Glutamatergic neuron (in vitro differentiated cells): ENCODE measurements around the gene TNS1. TPM values are rescaled to one million over a fixed set of nuclear protein-coding genes. Genes with fewer than 3 reads are reported as not detected.

Experiments used
- DNase-seq: peaks from one replicate; pipeline ENCODE4 v3.0.0; 2022
- H3K27ac Mint-ChIP-seq: one replicate; pipeline ENCODE4 v1.8.0; 2020; ENCODE audit warnings: mild to moderate bottlenecking, mixed read lengths, inconsistent platforms; ENCODE audit not compliant: unreplicated experiment
- H3K27me3 Mint-ChIP-seq: one replicate; pipeline ENCODE4 v1.8.0; 2020; ENCODE audit warnings: mild to moderate bottlenecking, moderate library complexity, mixed read lengths, inconsistent platforms; ENCODE audit not compliant: unreplicated experiment
- H3K36me3 Mint-ChIP-seq: one replicate; pipeline ENCODE4 v1.8.0; 2020; ENCODE audit warnings: mild to moderate bottlenecking, mixed read lengths, inconsistent platforms; ENCODE audit not compliant: unreplicated experiment
- H3K4me1 Mint-ChIP-seq: one replicate; pipeline ENCODE4 v1.8.0; 2020; ENCODE audit warnings: mild to moderate bottlenecking, low read depth, mixed read lengths, inconsistent platforms; ENCODE audit not compliant: unreplicated experiment
- H3K4me3 Mint-ChIP-seq: one replicate; pipeline ENCODE4 v1.8.0; 2020; ENCODE audit warnings: mild to moderate bottlenecking, mixed read lengths, inconsistent platforms; ENCODE audit not compliant: unreplicated experiment
- H3K9me3 Mint-ChIP-seq: one replicate; pipeline ENCODE4 v1.8.0; 2020; ENCODE audit warnings: mild to moderate bottlenecking, moderate library complexity, mixed read lengths, inconsistent platforms; ENCODE audit not compliant: unreplicated experiment
- total RNA-seq: library from RNA; stranded (reverse); fragmentation: NEBNext Ultra II Directional; extraction: Animal tissue kit (Norgen Biotek cat#: 25700); gene quantifications from one replicate; pipeline ENCODE4 v1.2.1, GENCODE V29; 2021; ENCODE audit not compliant: unreplicated experiment
- TF ChIP-seq, protein P1 (sequence below): fragments of 200-600 bp; sonication (generic); IDR thresholded peaks from one replicate; pipeline ENCODE4 v1.5.0; 2021; ENCODE audit not compliant: partially characterized antibody, unreplicated experiment

Gene TNS1
- total RNA-seq, 1 donor from 2014 or later, result 3.2 TPM

DNA sequence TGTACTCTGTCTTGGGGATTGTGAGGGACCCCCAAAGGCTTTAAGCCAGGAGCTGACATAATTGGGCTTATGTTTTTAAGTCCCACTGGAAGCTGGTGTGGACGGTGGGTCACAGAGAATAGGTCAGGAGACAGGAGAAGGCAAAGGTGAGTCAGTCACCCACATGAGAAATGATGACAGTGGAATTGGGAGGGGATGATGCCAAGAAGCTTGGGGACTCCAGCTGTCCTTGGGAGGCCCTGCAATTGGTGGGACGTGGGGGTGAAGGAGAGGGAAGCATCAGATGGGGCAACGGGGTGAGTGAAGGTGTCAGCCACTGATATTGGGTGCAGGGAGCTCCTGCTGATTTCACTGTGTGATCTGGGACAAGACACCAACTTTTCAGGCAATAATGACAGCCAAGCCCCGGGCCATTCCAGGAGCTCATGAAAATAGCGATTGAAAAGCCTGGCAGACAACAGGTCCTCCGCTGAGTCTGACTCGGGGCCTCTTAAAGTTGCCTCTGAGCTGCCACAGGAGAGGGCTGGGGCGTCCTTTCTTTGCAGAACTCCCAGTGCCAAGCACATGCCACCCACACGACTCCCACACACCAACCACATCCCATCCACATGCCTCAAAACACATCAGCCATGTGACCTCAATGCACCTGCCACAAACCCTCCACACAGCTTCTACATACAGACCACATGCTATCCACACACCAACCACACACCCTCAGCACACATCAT, 13.4 kb downstream of the TNS1 start:
- no peaks in the 10 kb centered on the region for H3K36me3 Mint-ChIP-seq
- no peak overlapping the region for H3K27ac Mint-ChIP-seq
- TF ChIP-seq, protein P1, sequence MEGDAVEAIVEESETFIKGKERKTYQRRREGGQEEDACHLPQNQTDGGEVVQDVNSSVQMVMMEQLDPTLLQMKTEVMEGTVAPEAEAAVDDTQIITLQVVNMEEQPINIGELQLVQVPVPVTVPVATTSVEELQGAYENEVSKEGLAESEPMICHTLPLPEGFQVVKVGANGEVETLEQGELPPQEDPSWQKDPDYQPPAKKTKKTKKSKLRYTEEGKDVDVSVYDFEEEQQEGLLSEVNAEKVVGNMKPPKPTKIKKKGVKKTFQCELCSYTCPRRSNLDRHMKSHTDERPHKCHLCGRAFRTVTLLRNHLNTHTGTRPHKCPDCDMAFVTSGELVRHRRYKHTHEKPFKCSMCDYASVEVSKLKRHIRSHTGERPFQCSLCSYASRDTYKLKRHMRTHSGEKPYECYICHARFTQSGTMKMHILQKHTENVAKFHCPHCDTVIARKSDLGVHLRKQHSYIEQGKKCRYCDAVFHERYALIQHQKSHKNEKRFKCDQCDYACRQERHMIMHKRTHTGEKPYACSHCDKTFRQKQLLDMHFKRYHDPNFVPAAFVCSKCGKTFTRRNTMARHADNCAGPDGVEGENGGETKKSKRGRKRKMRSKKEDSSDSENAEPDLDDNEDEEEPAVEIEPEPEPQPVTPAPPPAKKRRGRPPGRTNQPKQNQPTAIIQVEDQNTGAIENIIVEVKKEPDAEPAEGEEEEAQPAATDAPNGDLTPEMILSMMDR, result no peak
- H3K4me1 Mint-ChIP-seq, result no peaks in the 10 kb centered on the region
- no peaks in the 10 kb centered on the region for H3K27me3 Mint-ChIP-seq
- H3K4me3 Mint-ChIP-seq, result no peak overlapping the region
- peaks cover 5% of the 10 kb centered on the region for H3K9me3 Mint-ChIP-seq
- DNase-seq, result peak; percentile 8

DNA sequence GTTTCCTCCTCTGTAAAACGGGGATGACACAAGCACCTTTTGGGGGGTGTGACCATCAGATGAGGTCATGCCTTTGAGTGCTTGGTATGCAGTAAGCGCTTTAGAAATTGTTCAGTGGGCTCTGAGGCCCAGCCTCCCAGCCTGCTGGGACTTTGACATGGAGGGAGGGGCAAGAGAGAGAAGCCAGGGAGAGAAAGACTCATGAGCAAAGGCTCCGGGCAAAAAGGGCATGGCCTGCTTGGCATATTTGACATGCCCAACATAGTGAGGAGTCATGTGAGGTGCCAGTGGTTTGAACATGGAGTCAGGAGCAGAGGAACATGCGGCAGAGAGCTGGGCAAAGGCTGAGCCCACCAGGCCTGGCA, 14.0 kb downstream of the TNS1 start:
- Mint-ChIP-seq H3K36me3 (no peaks in the 10 kb centered on the region), H3K27ac (no peak overlapping the region), H3K4me1 (no peaks in the 10 kb centered on the region), H3K9me3 (peaks cover 5% of the 10 kb centered on the region), H3K4me3 (no peak overlapping the region), H3K27me3 (no peaks in the 10 kb centered on the region)
- peak; percentile 3 for DNase-seq
- TF ChIP-seq, protein P1, result peak; percentile 67

DNA sequence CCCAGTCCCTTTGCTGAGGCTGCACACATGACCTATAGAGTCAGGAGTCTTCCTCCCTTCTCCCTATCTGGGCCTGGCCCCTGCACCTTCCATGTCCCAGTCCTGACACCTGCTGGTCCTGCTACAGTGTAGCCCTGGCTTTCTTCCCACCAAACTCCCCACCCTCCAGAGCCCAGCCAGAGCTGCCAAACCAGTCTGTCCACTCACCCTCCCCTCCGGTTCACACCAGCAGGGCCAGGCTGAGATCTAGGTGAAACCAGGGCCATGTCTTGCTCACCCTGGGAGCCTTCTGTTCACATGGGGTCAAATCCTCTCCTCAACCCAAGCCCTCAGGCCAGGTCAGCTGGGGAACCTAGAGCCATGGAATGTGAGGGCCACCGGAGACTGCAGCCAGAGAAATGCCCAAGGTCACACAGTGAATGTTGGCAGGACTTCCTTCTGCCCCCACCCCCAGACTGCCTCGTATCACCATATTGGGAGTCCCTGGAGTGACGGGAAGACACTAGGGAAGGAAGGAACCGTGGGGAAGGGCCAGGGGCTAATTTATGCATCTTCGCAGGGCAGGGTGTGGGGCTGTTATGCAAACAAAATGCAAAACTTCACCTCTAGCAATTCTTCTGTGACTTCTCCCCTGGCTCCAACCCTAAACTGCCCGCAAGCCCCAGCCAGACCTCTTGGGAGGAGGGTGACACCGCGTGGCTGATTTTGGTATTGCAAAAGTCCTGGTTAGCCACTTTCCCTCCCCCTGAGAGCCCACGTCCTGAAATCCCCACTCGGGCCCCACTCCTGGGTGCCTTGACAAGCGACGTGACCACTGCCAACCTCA, 14.6 kb downstream of the TNS1 start:
- no peaks in the 10 kb centered on the region for H3K27me3 Mint-ChIP-seq

DNA sequence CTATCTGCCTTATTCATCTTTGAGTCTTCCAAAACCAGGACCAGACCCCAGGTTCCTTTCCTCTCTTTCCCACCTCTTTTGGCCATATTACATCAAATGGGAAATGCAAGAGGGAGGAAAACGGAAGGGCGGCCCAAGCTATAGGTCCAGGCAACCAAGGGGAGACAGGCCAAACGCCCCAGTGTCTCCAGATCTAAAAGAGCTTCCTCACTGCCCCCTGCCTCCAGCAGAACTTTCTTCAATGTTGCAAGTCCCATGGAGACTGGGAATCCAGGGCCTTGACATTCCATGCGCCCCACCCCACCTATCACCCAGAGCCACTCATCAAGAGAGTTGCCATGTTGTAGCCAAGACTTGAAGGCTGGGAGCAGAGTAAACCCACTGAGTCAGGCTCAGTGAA, 15.4 kb downstream of the TNS1 start:
- Mint-ChIP-seq H3K9me3 (peaks cover 5% of the 10 kb centered on the region), H3K4me3 (no peak overlapping the region), H3K36me3 (peaks cover under 1% of the 10 kb centered on the region), H3K27me3 (no peaks in the 10 kb centered on the region), H3K4me1 (no peaks in the 10 kb centered on the region), H3K27ac (no peak overlapping the region)
- DNase-seq, result peak; percentile 3
- TF ChIP-seq, protein P1, result no peak

More for the DNA sequence above, 14.6 kb downstream of the TNS1 start:
- Mint-ChIP-seq H3K9me3 (peaks cover 5% of the 10 kb centered on the region), H3K4me1 (no peaks in the 10 kb centered on the region), H3K27ac (no peak overlapping the region), H3K4me3 (no peak overlapping the region), H3K36me3 (no peaks in the 10 kb centered on the region)
- DNase-seq, result peak; percentile 89
- TF ChIP-seq, protein P1, result peak; percentile 93
